Hepatocyte (in vitro differentiated cells): ENCODE measurements around the gene TMEM255B.

ENCODE experiments used
- CTCF ChIP-seq: fragments of 200-600 bp; sonication (generic); IDR thresholded peaks from 2 replicates; pipeline ENCODE4 v1.5.1; 2016; ENCODE audit warnings: antibody characterized with exemption, mild to moderate bottlenecking; ENCODE audit not compliant: poor library complexity
- EZH2 ChIP-seq: fragments of 200-600 bp; sonication (generic); IDR thresholded peaks from 2 replicates; pipeline ENCODE4 v1.6.1; 2016; ENCODE audit warnings: antibody characterized with exemption, mild to moderate bottlenecking, borderline replicate concordance

GRCh38 chr13:113820813-113821651 is 62.0 kb downstream of the TMEM255B start:
- TF ChIP-seq CTCF = peak; percentile 10
- TF ChIP-seq EZH2 = no peak
